ENCODE results near the gene SULT2B1. TPM values are rescaled to one million over a fixed set of nuclear protein-coding genes. Genes with fewer than 3 reads are reported as not detected.

Gene SULT2B1
- total RNA-seq, 2 experiments from 2014 or later: not detected

DNA sequence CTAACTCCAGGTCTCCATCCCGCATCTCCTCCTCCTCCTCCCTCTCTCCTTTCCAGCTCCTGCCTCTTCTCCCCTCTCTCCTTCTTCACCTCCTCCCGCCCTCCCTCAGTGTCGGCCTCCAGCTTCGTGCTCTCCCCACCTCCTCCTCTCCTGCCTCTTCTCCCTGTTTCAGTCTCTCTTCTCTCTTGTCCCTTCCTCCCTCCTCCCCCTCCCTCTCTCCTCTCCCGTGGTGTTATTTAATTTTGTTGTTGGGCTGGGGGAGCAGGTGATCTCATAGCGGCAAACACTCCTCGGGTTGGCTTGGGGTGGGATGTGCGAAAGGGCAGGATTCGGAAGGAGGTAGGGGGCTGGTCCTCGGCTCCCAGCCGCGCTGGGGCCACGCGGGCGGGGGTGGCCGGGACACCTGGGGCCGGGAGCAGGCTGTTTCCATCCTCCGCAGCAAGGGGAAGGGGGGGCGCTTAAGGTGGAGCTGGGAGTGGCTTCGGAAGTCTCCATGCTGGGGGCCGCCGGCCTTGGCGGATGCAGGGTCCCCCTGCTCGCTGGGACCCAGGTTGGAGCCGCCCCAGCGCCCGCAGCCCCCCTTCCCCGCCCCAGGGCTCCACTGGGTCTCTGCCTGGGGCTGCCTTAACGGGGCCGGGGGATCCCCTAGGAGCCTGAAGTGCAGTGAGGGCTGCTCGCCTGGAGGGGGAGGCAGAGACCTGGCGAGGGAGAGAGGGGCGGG, 94.2 kb downstream of the SULT2B1 start, which contains the start of gene CA11:
Gene CA11 (minus strand): TSS at position 187 of the 721 bp plus-strand sequence. CDS start 555 bp downstream, outside the sequence.
- Histone ChIP-seq H3K4me1 (ENCODE audit: insufficient read depth, low read length, poor library complexity, severe bottlenecking) (peaks cover 29% of the 10 kb centered on the region), H4K20me1 (ENCODE audit: insufficient read depth, low read length) (no peaks in the 10 kb centered on the region), H3K9me2 (ENCODE audit: insufficient read depth, low read length) (no peaks in the 10 kb centered on the region), H3K36me3 (ENCODE audit: insufficient read depth, low read length) (no peaks in the 10 kb centered on the region), H3K4me2 (ENCODE audit: low read length) (peak within 1 kb of the TSS; percentile 92), H3K79me2 (ENCODE audit: insufficient read depth, low read depth, low read length) (no peaks in the 10 kb centered on the region), H2AFZ (ENCODE audit: low read length) (peak within 1 kb of the TSS; percentile 95), H3K27ac (ENCODE audit: low read depth, low read length, poor library complexity, severe bottlenecking) (peak within 1 kb of the TSS; percentile 25), H3K4me3 (ENCODE audit: low read depth, low read length, poor library complexity, severe bottlenecking) (peak within 1 kb of the TSS; percentile 66), H3K9me3 (ENCODE audit: low read length) (no peaks in the 10 kb centered on the region)
- intact Hi-C loops (cut with micrococcal nuclease; ENCODE audit: unreplicated experiment): loop anchor here (1.0 to 5.0 kb wide), 4 partner anchors 29 to 326 kb away; no protein-coding TSS in a partner anchor
- DNase-seq (ENCODE audit: low spot score): peak; percentile 92
- TF ChIP-seq EZH2phosphoT487 (IDR thresholded peaks at IDR 0.05; ENCODE audit: borderline replicate concordance, low read depth, low read length) (no peak), CTCF (conservative IDR thresholded peaks at IDR 0.05; ENCODE audit: low read length) (peak; percentile 83)
- ChIA-PET CTCF (ENCODE audit: unreplicated experiment) (no interaction called here), POLR2A (interaction anchor here (0.6 to 0.7 kb wide), 2 partner anchors 163 to 1351 kb away, joined by 3 read pairs; no protein-coding TSS in a partner anchor)
- no TSS peak for BruUV-seq (replicated peaks)

DNA sequence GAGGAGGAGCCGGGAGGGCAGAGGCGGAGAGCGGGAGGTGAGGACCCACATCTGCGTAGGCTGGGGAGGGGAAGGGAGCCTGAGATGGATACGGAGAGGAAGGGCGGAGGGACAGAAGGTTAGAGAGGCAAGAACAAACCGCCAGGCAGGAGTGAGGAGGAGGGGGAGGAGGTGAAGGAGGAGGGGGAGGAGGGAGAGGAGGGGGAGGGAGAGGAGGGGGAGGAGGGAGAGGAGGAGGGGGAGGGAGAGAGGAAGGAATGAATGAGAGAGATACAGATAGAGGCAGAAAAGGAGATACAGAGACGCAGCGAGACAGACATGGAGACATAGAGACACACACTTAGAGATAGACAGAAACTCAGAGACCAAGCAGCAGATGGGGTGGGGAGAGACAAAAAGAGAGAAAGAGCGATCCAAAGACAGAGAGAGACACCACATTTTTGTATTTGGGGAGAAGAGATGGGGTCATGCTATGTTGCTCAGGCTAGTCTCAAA, 94.8 kb downstream of the SULT2B1 start:
- no peak overlapping the region for H3K27ac ChIP-seq (ENCODE audit: low read depth, low read length, poor library complexity, severe bottlenecking)
- H2AFZ ChIP-seq (ENCODE audit: low read length): peak overlapping the region; percentile 7; the same call in 1 of the 2 replicates
- intact Hi-C loops (cut with micrococcal nuclease; ENCODE audit: unreplicated experiment): loop anchor here (1.0 to 5.0 kb wide), 4 partner anchors 29 to 326 kb away; no protein-coding TSS in a partner anchor
- BruUV-seq (replicated peaks): no TSS peak
- no peaks in the 10 kb centered on the region for H3K79me2 ChIP-seq (ENCODE audit: insufficient read depth, low read depth, low read length)
- no peaks in the 10 kb centered on the region for H3K9me3 ChIP-seq (ENCODE audit: low read length)
- no peak for DNase-seq (ENCODE audit: low spot score)
- H3K4me1 ChIP-seq (ENCODE audit: insufficient read depth, low read length, poor library complexity, severe bottlenecking): peaks cover 29% of the 10 kb centered on the region
- no peaks in the 10 kb centered on the region for H4K20me1 ChIP-seq (ENCODE audit: insufficient read depth, low read length)
- H3K36me3 ChIP-seq (ENCODE audit: insufficient read depth, low read length): no peaks in the 10 kb centered on the region
- CTCF ChIA-PET (ENCODE audit: unreplicated experiment): no interaction called here
- peak overlapping the region; percentile 92 for H3K4me2 ChIP-seq (ENCODE audit: low read length)
- POLR2A ChIA-PET: no interaction called here
- no peaks in the 10 kb centered on the region for H3K9me2 ChIP-seq (ENCODE audit: insufficient read depth, low read length)
- no peak for TF ChIP-seq CTCF (conservative IDR thresholded peaks at IDR 0.05; ENCODE audit: low read length)
- no peak for TF ChIP-seq EZH2phosphoT487 (IDR thresholded peaks at IDR 0.05; ENCODE audit: borderline replicate concordance, low read depth, low read length)
- peak overlapping the region; percentile 66 for H3K4me3 ChIP-seq (ENCODE audit: low read depth, low read length, poor library complexity, severe bottlenecking)

GRCh38 chr19:48648134-48648533, 96.2 kb downstream of the SULT2B1 start:
- H3K4me1 ChIP-seq (ENCODE audit: insufficient read depth, low read length, poor library complexity, severe bottlenecking): peaks cover 29% of the 10 kb centered on the region

More at GRCh38 chr19:48648134-48648533, 96.2 kb downstream of the SULT2B1 start:
- intact Hi-C loops (cut with micrococcal nuclease; ENCODE audit: unreplicated experiment): loop anchor here (5.0 kb wide), 2 partner anchors 89 to 324 kb away; no protein-coding TSS in a partner anchor
- no peak for TF ChIP-seq CTCF (conservative IDR thresholded peaks at IDR 0.05; ENCODE audit: low read length)
- TF ChIP-seq EZH2phosphoT487 (IDR thresholded peaks at IDR 0.05; ENCODE audit: borderline replicate concordance, low read depth, low read length): no peak
- H3K9me3 ChIP-seq (ENCODE audit: low read length): no peaks in the 10 kb centered on the region
- no peaks in the 10 kb centered on the region for H4K20me1 ChIP-seq (ENCODE audit: insufficient read depth, low read length)
- H3K79me2 ChIP-seq (ENCODE audit: insufficient read depth, low read depth, low read length): no peaks in the 10 kb centered on the region
- no peak overlapping the region for H3K4me2 ChIP-seq (ENCODE audit: low read length)
- no peak overlapping the region for H2AFZ ChIP-seq (ENCODE audit: low read length)
- no peak overlapping the region for H3K4me3 ChIP-seq (ENCODE audit: low read depth, low read length, poor library complexity, severe bottlenecking)
- POLR2A ChIA-PET: no interaction called here
- H3K9me2 ChIP-seq (ENCODE audit: insufficient read depth, low read length): no peaks in the 10 kb centered on the region
- no peaks in the 10 kb centered on the region for H3K36me3 ChIP-seq (ENCODE audit: insufficient read depth, low read length)
- CTCF ChIA-PET (ENCODE audit: unreplicated experiment): no interaction called here
- DNase-seq (ENCODE audit: low spot score): no peak
- no peak overlapping the region for H3K27ac ChIP-seq (ENCODE audit: low read depth, low read length, poor library complexity, severe bottlenecking)
- no TSS peak for BruUV-seq (replicated peaks)
